ENCODE measurements around the gene KRTCAP3. TPM values are rescaled to one million over a fixed set of nuclear protein-coding genes. Genes with fewer than 3 reads are reported as not detected.

KRTCAP3 gene
- total and polyA plus RNA-seq, 2 of the 4 experiments (the other 2 are of a cell fraction): 1.5 TPM; not detected in 1

- DNase-seq (no peak), ATAC-seq (ENCODE audit: low read depth) (peak; percentile 15; the same call in 1 of the 2 replicates)
- no peak overlapping the region for H4K5ac ChIP-seq (ENCODE audit: low read depth, low read length)
- no peak overlapping the region for H4K91ac ChIP-seq (ENCODE audit: insufficient read depth, low read depth, low read length)
- no peak overlapping the region for H2BK120ac ChIP-seq (ENCODE audit: low read depth, low read length)
- H2AK5ac ChIP-seq (ENCODE audit: low read depth, low read length): no peak overlapping the region
- peaks cover 44% of the 10 kb centered on the region for H3K36me3 ChIP-seq (ENCODE audit: control insufficient read depth, insufficient read depth, low read length)
- CTCF ChIA-PET: no interaction called here
- dilution Hi-C loops (cut with HindIII; ENCODE audit: low sequenced_read_pairs, unreplicated experiment) (no loop called here), in situ Hi-C loops (cut with MboI; ENCODE audit: low sequenced_read_pairs) (no loop called here), intact Hi-C loops (cut with micrococcal nuclease) (no loop called here)
- H3K4me3 ChIP-seq (ENCODE audit: insufficient read depth, low read depth, low read length): no peak overlapping the region
- no peak overlapping the region for H3K4me2 ChIP-seq (ENCODE audit: low read depth, low read length)
- no TSS peak for BruUV-seq (replicated peaks)
- no peak overlapping the region for H3K9ac ChIP-seq (ENCODE audit: low read depth, low read length)
- no peak overlapping the region for H3K27ac ChIP-seq (ENCODE audit: insufficient read depth, low read length)
- no peak overlapping the region for H2BK20ac ChIP-seq (ENCODE audit: low read depth, low read length)
- H2AK9ac ChIP-seq (replicated peaks; ENCODE audit: low read depth, low read length, poor library complexity): no peak overlapping the region
- no peaks in the 10 kb centered on the region; a peak in 1 of 4 replicates for H3K79me1 ChIP-seq (ENCODE audit: low read depth in 1 of 2, low read length in 2 of 2)
- H2BK15ac ChIP-seq (ENCODE audit: low read depth, low read length): no peak overlapping the region
- H2BK5ac ChIP-seq (ENCODE audit: low read depth, low read length, poor library complexity, severe bottlenecking): no peak overlapping the region
- H3K23ac ChIP-seq (ENCODE audit: low read depth, low read length): no peak overlapping the region
- H3K14ac ChIP-seq (replicated peaks; ENCODE audit: low read depth, low read length): no peak overlapping the region
- H3K9me3 ChIP-seq (ENCODE audit: control insufficient read depth, insufficient read depth, low read length): no peaks in the 10 kb centered on the region
- no peaks in the 10 kb centered on the region for H3K9me1 ChIP-seq (ENCODE audit: insufficient read depth, low read length)
- no peak overlapping the region for H3K56ac ChIP-seq (ENCODE audit: extremely low read depth, insufficient read depth, low read length)
- no peak overlapping the region for H2AFZ ChIP-seq (replicated peaks; ENCODE audit: low read length, poor library complexity)
- 82% methylated on average over 6 of the region's 6 CpGs; no CpG with 5 or more reads in 1 of the 2 experiments for WGBS, 2 experiments (ENCODE audit: extremely low coverage in 2 of 2, insufficient read length in 1 of 2)
- POLR2A ChIA-PET (ENCODE audit: unreplicated experiment): no interaction called here
- H4K20me1 ChIP-seq (ENCODE audit: insufficient read depth, low read length): peaks cover 4% of the 10 kb centered on the region
- no peaks in the 10 kb centered on the region for H3K4me1 ChIP-seq (ENCODE audit: control insufficient read depth, insufficient read depth, low read length)
- no peak overlapping the region for H3K18ac ChIP-seq (ENCODE audit: low read depth, low read length)
- no peak for TF ChIP-seq MAFK (IDR thresholded peaks at IDR 0.05; ENCODE audit: low read depth, low read length)
- TF ChIP-seq RCOR1 (IDR thresholded peaks at IDR 0.05; ENCODE audit: insufficient replicate concordance, low read length): no peak
- no peak for TF ChIP-seq FOS (IDR thresholded peaks at IDR 0.05; ENCODE audit: low read depth, low read length)
- no peak for TF ChIP-seq MAZ (IDR thresholded peaks at IDR 0.05; ENCODE audit: borderline replicate concordance, low read depth, low read length)
- no peak for TF ChIP-seq NFE2L2 (IDR thresholded peaks at IDR 0.05; ENCODE audit: low read depth, low read length)
- TF ChIP-seq BHLHE40 (IDR thresholded peaks at IDR 0.05; ENCODE audit: low read depth, low read length): no peak
- TF ChIP-seq ELK1 (IDR thresholded peaks at IDR 0.05; ENCODE audit: borderline replicate concordance, low read depth, low read length): no peak
- no peak for TF ChIP-seq RAD21 (IDR thresholded peaks at IDR 0.05; ENCODE audit: low read length)
- no peak for TF ChIP-seq POLR2A (IDR thresholded peaks at IDR 0.05; ENCODE audit: low read depth, low read length)
- TF ChIP-seq CHD1 (IDR thresholded peaks at IDR 0.05; ENCODE audit: low read depth, low read length): no peak
- no peak for TF ChIP-seq SMC3 (IDR thresholded peaks at IDR 0.05; ENCODE audit: low read depth, low read length)
- no peak for TF ChIP-seq RFX5 (IDR thresholded peaks at IDR 0.05; ENCODE audit: low read depth, low read length)
- TF ChIP-seq MXI1 (IDR thresholded peaks at IDR 0.05; ENCODE audit: borderline replicate concordance, low read depth, low read length): no peak
- no peak for TF ChIP-seq USF2 (IDR thresholded peaks at IDR 0.05; ENCODE audit: low read depth, low read length)
- no peaks in the 10 kb centered on the region for H3K27me3 ChIP-seq (ENCODE audit: control insufficient read depth, insufficient read depth, low read length)
- no peak overlapping the region for H4K8ac ChIP-seq (ENCODE audit: low read depth in 2 of 2, low read length in 2 of 2)
- no peak overlapping the region for H3K4ac ChIP-seq (ENCODE audit: low read depth, low read length)
These were observed 720 bp downstream of the KRTCAP3 start for GRCh38 chr2:27442920-27443282.

Measured in IMR-90 (cell line).